Right atrium auricular region (tissue), 2 donors: ENCODE measurements around the gene ZNF93. TPM values are rescaled to one million over a fixed set of nuclear protein-coding genes. Genes with fewer than 3 reads are reported as not detected.

Experiments
- total RNA-seq, 2 donors: library from RNA; depleted of rRNA; stranded (reverse); fragments of >200 nt; gene quantifications; one replicate each; pipeline ENCODE4 v1.1.0, GENCODE V29; 2016

Gene ZNF93
- total RNA-seq, 2 donors from 2014 or later: 1.7 to 4.0 TPM

Other genes starting within 250 kb of the ZNF93 start
- gene ATP13A1, start 237.3 kb upstream of the ZNF93 start, total RNA-seq: 10 to 100 TPM; 23.6 to 62.1 TPM
- 1 to 10 TPM; 3.0 to 3.4 TPM for gene ZNF101, start 232.1 kb upstream of the ZNF93 start, total RNA-seq
- 1 to 10 TPM; 2.8 to 4.6 TPM for gene ZNF14, start 167.8 kb upstream of the ZNF93 start, total RNA-seq
- gene ZNF506, start 79.2 kb upstream of the ZNF93 start, total RNA-seq: 10 to 100 TPM; 14.2 to 18.2 TPM
- 1 to 10 TPM; 5.0 to 6.6 TPM for gene ZNF253, start 35.1 kb upstream of the ZNF93 start, total RNA-seq
- gene ZNF682, start 138.6 kb downstream of the ZNF93 start, total RNA-seq: 1 to 10 TPM; 1.4 to 4.4 TPM
- 1 to 10 TPM in 1 of 2 donors, under 1 TPM in 1; 0.79 to 1.2 TPM for gene ZNF90, start 177.1 kb downstream of the ZNF93 start, total RNA-seq